ENCODE results near the gene DUSP8. TPM values are rescaled to one million over a fixed set of nuclear protein-coding genes. Genes with fewer than 3 reads are reported as not detected.
"Not testable (repeated sequence)": the region's sequence is repeated elsewhere in the genome, so short reads cannot be mapped to it uniquely, and the experiment has no call there.

The DUSP8 gene
- total RNA-seq, 2 donors from 2014 or later, result 11.0 to 19.4 TPM

DNA sequence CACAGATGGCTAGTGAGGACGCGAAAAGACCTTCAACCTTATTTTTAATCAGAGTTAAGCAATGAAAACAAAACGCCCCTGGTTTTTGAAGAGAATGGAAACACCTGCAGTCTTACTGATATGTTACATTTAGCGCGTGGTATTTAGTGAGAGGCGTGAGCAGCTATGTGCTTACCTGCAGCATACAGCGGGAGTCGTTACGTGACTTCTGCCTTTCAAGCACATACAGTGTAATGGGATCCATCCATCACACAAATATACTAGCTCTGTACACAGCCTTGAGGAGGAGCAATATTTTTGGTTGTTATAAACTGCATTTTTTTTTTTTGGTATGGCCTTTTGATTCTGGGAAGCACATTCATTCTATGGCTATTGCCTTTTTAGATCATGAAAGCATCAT, 20.6 kb upstream of the DUSP8 start:
- DNase-seq (ENCODE audit: low spot score), result no peak
- intact Hi-C loops (cut with DNase I), result no loop called here

DNA sequence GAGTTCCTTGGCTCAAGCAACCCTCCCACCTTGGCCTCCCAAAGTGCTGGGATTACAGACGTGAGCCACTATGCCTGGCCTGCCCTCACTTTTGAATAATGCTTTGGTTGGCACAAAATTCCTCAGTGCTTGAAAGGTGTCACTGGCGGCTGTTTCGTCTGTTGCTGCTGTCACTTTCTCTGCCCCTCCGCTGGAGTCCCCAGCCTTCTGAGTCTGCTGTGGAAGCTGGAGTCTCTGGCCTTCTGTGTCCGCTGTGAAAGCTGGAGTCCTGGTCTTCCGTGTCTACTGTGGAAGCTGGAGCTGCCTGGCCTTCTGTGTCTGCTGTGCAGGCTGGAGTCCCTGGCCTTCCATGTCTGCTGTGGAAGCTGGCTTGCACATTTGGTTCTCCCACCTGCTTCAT, 17.9 kb upstream of the DUSP8 start:
- peak; percentile 55 for DNase-seq (ENCODE audit: low spot score)
- intact Hi-C loops (cut with DNase I), result no loop called here

DNA sequence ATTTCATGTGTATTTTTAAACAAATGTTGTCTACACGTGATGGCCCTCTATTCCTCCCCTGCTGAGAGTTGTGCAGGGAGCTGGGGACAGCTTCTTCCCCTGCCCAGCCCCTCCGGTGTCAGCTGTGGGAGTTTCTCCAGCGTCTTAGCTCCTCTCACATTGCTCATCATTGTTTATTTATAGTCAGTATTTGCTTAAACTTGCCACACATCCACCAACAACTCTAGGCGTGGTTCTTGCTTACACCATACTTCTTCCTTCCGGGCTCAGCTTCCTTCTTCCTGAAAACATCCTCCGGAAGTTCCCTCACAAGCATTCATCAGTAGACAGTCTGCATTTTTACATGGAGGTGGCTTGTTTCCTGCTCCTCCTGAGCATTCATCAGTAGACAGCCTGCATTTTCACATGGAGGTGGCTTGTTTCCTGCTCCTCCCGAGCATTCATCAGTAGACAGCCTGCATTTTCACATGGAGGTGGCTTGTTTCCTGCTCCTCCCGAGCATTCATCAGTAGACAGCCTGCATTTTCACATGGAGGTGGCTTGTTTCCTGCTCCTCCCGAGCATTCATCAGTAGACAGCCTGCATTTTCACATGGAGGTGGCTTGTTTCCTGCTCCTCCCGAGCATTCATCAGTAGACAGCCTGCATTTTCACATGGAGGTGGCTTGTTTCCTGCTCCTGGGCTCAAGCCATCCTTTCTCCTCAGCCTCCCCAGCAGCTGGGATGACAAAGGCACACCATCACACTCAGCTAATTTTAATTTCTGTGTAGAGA, 17.3 kb upstream of the DUSP8 start:
- intact Hi-C loops (cut with DNase I), result not testable (repeated sequence)

DNA sequence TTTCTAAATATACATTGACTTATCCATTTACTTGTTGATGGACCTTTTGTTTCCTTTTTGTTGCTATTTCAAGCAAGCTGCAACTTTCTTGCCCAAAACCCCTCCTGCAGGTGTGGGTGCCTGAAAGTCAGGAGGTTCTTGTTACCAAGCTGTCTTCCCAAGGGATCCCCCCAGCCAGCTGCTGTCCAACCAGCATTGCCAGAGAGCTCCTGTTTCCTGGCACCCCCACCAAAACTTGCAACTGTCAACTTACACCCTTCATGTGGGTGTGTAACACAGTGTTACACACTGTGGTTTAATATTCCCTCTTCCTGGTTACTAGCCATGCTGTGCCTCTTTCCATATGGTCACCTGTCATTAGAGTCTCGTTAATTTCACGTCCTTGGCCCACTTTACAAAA, 14.6 kb upstream of the DUSP8 start:
- DNase-seq (ENCODE audit: low spot score), result peak; percentile 40
- intact Hi-C loops (cut with DNase I), result no loop called here

More for the DNA sequence above, 17.3 kb upstream of the DUSP8 start:
- peak; percentile 64 for DNase-seq (ENCODE audit: low spot score)

DNA sequence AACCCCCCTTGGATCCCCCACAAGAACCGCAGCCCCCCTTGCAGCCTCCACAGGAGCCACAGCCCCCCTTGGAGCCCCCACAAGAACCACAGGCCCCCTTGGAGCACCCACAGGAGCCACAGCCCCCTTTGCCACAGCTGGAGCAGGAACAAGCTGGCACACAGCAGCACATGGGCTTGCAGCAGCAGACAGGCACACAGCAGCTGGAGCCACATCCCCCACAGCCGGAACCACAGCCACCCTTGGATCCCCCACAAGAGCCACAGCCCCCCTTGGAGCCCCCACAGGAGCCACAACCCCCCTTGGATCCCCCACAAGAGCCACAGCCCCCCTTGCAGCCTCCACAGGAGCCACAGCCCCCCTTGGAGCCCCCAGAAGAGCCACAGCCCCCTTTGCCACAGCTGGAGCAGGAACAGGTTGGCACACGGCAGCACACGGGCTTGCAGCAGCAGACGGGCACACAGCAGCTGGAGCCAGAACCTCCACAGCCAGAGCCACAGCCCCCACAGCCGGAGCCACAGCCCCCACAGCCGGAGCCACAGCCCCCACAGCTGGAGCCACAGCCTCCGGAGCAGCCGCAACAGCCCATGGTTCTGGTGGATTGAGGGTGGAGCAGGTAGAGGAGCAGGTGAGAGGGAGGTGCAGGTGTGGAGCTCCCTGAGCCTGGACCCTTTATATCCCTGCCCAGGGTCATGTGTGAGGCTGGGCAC, 12.7 kb upstream of the DUSP8 start, which contains the start of gene KRTAP5-1:
Gene KRTAP5-1 (minus strand): TSS at position 623 of the 710 bp plus-strand sequence. CDS start 34 bp downstream, at position 589.
- intact Hi-C loops (cut with DNase I), result not testable (repeated sequence)
- peak; percentile 41 for DNase-seq (ENCODE audit: low spot score)

DNA sequence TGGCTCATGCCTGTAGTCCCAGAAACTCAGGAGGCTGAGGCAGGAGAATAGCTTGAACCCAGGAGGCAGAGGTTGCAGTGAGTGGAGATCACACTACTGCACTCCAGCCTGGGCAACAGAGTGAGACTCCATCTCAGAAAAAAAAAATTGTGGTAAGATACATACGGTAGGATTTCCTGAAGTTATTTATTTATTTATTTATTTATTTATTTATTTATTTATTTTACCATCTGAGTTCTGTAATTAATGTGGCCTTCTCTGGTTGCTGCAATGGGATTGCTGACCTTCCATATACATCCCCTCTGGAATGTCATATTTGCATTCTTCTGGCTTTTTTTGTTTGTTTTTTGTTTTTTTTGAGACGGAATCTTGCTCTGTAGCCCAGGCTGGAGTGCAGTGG, 10.8 kb upstream of the DUSP8 start:
- intact Hi-C loops (cut with DNase I), result not testable (repeated sequence)
- peak; percentile 0 for DNase-seq (ENCODE audit: low spot score)

DNA sequence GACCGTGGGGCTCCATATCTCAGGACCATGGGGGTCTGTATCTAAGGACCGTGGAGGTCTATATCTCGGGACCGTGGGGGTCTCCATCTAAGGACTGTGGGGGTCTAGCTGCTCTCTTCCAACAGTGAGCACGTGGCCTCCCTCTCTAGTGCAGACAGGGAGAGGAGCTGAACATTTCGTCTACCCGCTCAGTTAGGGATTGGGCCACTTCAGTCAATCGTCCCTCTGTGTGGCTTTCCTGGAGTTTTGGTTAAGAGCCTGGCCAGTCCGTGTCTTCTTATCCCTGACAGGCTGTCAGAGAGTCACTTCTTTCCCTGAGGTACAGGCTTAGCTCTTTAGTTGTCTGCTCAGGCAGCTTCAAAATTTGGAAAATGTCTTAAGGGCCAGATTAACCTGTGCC, 9.9 kb upstream of the DUSP8 start:
- DNase-seq (ENCODE audit: low spot score), result peak; percentile 25
- intact Hi-C loops (cut with DNase I), result no loop called here

DNA sequence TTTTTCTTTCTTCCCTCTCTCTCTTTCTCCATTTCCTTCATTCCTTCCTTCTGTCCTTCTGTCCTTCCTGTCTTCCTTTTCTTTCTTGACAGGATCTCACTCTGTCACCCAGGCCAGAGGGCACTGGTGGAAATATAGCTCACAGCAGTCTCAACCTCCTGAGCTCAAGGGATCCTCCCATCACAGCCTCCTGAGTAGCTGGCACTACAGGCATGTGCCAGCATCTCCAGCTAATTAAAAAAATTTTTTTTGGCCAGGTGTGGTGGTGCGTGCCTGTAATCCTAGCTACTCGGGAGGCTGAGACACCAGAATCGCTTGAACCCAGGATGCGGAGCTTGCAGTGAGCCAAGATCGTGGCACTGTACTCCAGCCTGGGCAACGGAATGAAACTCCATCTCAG, 4.8 kb upstream of the DUSP8 start:
- peak; percentile 24 for DNase-seq (ENCODE audit: low spot score)
- intact Hi-C loops (cut with DNase I), result loop anchor here in 1 of 2 donors (1.0 kb wide), 1 partner anchor 32 kb away; no protein-coding TSS in a partner anchor

DNA sequence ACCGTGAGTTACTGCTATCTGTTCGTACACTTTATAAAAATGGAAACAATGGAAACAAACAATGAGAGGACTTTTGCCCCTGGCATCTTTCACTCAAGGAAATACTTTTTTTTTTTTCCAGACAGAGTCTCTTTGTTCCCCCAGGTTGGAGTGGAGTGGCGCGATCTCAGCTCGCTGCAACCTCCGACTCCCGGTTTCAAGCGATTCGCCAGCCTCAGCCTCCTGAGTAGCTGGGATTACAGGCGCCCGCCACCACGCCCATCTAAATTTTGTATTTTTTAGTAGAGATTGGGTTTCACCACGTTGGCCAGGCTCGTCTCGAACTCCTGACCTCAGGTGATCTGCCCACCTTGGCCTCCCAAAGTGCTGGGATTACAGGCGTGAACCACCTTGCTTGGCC, 3.7 kb upstream of the DUSP8 start:
- intact Hi-C loops (cut with DNase I), result not testable (repeated sequence)
- DNase-seq (ENCODE audit: low spot score), result peak; percentile 38

DNA sequence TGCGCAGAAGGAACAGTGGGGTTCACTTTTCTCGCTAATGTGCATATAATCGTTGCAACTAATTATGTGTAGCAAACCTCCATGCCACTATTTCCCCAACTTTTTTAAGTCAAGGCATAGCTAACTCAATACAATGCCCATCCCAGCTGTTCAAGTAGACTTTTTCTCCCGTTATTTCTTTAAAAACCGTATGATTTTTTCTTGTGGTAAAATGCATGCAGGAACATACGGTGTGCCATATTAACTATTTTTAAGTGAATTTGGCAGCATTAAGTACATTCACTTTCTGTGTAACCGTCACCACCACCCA, 2.8 kb upstream of the DUSP8 start:
- no peak for DNase-seq (ENCODE audit: low spot score)
- intact Hi-C loops (cut with DNase I), result no loop called here

DNA sequence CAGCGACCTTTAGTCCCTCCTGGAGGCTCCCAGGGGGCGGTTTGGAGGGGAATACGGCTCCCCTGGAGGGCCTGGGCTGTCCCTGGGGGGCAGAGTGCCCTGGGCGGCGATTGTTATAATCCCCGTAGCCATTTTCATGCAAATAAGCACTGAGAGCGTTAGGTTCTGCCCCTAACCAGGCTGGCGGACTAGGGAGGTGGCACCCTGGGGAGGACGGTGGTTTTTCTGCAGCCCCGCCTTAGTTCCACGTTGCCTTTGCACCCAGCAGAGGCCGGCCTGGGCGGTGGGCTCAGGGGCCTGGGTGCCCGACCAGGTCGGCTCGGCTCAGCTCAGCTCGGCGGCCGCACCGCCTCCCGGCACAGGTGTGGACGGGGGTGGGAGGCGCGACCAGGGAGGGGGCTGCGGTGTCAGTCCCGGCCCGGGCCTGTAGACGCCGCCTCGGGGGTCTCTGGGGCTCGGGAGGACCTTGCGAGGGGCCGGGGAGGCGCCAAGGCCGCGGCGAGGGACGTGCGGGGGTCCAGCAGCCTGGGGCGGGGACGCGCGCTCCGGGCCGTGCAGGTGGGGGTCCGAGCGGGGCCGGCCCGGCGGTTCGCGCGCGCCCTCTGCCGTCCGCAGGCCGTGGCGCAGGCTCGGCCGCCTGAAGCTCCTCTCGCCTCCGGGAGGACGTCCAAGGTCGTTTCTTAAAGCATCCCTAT, 2.3 kb upstream of the DUSP8 start:
- intact Hi-C loops (cut with DNase I), result no loop called here
- peak; percentile 85 for DNase-seq (ENCODE audit: low spot score)

DNA sequence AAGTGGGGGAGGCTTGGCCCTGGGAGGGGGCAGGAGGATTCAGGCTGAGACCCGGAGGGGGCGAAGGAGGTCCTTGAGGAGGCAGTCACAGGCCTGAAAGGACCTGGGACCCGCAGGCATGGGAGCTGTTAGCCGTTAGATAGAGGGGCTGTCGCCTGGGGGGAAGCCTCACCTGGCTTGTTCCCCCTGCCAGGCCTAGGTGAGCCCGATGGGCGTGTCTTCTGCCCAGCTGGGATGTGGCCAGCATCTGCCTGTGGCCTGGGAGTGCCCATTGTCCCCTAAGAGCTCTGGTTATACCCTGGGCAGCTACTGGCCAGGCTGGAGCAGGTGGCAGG, 1.8 kb upstream of the DUSP8 start:
- intact Hi-C loops (cut with DNase I), result loop anchor here in 1 of 2 donors (2.0 kb wide), 1 partner anchor 27 kb away; no protein-coding TSS in a partner anchor
- no peak for DNase-seq (ENCODE audit: low spot score)

DNA sequence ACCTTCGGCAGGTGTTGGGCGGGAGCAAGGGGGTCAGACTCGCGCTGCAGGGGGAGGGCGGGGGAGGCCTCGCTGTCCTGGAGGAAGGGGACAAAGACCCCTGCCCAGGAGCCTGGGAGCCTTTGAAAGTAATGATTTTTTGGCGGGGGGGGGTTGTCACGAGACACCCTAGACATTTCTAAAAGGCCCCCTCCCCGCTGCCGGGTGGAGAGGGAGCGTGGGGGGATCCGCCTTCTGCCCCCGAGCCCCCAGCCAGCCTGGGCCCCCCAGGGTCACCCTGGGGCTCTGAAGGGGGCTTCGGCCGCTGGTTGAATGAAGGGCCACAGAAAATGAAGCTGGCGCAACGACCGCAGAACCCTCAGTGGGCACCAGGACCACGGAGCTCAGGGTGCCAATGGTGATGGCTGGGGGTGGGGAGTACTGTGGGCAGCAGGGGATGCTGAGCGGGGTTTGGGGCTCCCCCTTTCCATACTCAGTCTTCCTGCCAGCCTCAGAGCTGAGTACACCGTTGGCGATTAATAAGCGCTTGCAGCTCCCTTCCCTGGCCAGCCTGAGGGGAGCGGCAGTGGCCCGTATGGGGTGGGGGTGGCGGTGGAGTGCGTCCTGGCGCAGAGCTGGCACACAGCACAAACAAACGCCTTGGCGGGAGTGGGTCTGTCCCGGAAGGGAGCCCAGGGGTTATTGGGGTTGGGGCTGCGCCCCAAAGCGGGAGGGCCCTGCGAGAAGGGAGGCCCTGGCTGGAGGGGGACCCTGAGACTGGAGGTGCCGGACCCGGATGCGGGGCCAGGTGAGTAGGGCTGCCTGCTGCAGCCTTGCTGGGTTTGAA, 1.2 kb upstream of the DUSP8 start:
- peak; percentile 80 for DNase-seq (ENCODE audit: low spot score)
- intact Hi-C loops (cut with DNase I), result loop anchor here in 1 of 2 donors (2.0 kb wide), 1 partner anchor 26 kb away; no protein-coding TSS in a partner anchor

DNA sequence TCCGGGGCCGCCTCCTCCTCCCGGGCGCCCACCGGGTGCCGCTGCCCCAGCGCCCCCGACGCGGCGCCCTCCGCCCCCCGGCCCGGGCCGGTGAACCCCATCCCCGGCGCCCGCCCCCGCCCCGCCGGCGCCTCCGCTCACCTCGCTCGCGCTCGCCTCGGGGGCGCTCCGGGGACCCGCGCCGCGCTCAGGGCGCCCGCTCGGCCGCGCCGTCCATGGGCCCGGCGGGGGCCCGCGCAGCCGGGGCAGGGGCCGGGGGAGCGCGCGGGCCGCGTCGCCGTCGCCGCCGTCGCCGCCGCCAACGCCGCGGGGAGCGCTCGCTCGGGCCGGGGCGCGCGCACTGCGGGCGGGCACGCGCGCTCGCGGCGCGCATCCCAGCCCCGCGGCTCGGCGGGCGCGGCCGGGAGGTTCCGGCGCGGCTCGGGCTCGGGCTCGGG, 293 bp downstream of the DUSP8 start:
- DNase-seq (ENCODE audit: low spot score), result no peak
- intact Hi-C loops (cut with DNase I), result loop anchor here in 1 of 2 donors (2.0 kb wide), 1 partner anchor 25 kb away; no protein-coding TSS in a partner anchor

DNA sequence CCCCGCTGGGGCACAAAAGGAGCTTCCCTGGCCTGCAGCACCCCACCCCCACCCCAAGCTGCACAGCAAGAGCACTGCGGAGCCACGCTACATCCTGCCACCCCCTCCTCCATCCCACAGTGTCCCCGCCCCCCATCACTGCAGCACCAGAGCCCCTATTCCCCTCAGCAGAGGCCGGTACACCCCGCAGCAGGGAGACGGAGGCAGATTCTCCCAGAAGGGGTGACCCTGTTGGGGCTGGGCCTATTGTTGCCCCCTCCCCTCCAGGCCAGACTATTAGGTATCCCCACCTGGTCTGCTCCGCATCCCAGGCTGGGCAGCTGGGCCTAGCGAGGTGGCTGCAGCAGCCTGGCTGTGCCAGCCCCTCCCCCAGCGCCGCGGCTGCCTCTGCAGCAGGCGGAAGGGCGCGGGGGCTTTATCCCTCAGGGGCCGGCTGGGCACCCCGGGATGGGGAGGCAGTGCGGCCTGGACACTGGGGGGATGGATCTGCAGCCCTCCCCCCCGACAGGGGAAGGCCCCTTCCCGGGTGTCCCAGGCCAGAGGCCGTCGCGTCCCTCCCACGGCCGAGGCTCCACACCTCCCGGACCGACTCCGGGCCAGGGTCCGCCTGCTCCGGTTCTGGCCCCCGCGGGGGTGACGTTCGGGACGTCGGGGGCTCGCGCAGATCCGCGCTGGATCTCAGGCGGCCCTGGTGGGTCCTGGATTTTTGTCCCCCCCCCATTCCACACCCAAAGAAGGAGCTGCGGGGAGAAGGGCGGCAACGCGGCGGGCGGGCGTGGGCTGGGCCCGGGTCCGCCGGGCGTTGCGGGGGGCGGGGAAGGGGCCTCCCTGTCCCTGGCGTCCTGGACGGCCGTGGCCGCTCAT, 943 bp downstream of the DUSP8 start:
- intact Hi-C loops (cut with DNase I), result no loop called here
- peak; percentile 73 for DNase-seq (ENCODE audit: low spot score)

DNA sequence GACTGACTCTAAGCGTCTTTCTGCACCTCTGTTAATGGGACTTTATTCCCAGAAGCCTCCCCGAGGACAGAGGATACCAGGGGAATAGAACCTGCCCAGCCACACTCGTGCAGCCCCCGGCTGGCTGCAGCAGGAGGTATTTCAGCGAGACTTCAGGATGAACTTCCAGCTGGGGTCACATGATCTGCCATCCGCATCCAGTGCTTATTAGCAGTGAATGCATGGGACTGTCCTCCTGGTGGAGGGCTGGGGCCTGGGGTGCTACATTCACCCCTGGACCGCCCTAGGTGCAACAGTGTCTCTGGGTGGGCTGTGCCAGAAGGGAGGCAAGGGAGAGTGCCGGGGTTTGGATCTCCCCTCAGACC, 1.6 kb downstream of the DUSP8 start:
- intact Hi-C loops (cut with DNase I), result no loop called here
- peak; percentile 64 for DNase-seq (ENCODE audit: low spot score)

DNA sequence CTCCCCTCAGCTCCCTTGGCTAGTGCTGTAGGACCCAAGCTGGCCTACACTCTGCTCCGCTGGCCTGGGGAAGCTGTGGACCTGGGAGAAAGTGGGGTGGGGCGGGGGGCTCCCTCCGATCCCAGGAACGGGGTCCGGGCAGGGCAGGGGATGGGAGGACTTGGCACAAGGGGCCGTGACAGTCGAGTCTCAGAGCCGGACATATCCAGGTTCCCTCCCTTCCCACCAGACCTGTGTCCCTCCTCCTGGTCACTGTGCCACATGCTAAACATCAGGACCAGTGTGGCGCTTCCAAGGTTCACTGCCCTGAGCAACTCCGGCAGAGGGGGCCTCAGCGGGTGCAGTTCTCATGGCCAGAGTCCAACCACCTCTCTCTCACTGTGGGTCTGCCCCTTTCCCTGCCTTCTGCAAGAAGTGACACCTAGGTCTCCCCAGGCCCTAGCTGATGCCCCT, 2.0 kb downstream of the DUSP8 start:
- intact Hi-C loops (cut with DNase I), result no loop called here
- peak; percentile 41 for DNase-seq (ENCODE audit: low spot score)

DNA sequence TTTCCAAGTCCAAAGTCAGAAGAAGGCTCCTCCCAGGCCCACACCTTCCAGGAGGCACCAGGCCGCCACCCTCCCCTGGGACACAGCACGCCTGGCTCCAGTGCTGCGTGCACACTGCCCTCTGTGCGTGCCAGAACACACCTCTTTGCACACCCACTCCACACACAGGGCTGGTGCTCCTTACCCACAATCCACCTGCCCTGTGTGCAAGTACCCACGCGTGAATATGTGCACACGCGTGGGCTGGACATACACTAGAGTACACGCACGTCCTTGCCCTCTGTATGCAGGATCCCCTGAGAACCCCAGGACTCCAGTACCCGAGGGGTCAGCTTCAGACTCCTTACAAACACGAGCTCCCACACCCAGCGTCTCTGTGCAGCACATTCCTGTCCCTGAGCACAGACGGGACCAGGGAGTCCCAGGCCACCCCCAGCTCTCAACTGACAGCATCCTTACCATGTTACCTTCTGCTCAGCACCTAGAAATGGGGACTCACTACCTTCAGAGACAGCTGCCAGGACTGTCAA, 2.8 kb downstream of the DUSP8 start:
- DNase-seq (ENCODE audit: low spot score), result peak; percentile 60
- intact Hi-C loops (cut with DNase I), result no loop called here

All from posterior vena cava (tissue), 2 donors.